HG02981 (cell line): ENCODE data around the gene GPR176.
A peak's percentile ranks its signal among the peaks of the same experiment; 100 is the strongest.

Experiments
- ATAC-seq: cut with Tn5 transposase; IDR thresholded peaks from one replicate; pipeline ENCODE4 v1.9.1; 2021; ENCODE audit warnings: mild to moderate bottlenecking, moderate library complexity; ENCODE audit not compliant: unreplicated experiment

GPR176 gene, protein sequence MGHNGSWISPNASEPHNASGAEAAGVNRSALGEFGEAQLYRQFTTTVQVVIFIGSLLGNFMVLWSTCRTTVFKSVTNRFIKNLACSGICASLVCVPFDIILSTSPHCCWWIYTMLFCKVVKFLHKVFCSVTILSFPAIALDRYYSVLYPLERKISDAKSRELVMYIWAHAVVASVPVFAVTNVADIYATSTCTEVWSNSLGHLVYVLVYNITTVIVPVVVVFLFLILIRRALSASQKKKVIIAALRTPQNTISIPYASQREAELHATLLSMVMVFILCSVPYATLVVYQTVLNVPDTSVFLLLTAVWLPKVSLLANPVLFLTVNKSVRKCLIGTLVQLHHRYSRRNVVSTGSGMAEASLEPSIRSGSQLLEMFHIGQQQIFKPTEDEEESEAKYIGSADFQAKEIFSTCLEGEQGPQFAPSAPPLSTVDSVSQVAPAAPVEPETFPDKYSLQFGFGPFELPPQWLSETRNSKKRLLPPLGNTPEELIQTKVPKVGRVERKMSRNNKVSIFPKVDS

DNA sequence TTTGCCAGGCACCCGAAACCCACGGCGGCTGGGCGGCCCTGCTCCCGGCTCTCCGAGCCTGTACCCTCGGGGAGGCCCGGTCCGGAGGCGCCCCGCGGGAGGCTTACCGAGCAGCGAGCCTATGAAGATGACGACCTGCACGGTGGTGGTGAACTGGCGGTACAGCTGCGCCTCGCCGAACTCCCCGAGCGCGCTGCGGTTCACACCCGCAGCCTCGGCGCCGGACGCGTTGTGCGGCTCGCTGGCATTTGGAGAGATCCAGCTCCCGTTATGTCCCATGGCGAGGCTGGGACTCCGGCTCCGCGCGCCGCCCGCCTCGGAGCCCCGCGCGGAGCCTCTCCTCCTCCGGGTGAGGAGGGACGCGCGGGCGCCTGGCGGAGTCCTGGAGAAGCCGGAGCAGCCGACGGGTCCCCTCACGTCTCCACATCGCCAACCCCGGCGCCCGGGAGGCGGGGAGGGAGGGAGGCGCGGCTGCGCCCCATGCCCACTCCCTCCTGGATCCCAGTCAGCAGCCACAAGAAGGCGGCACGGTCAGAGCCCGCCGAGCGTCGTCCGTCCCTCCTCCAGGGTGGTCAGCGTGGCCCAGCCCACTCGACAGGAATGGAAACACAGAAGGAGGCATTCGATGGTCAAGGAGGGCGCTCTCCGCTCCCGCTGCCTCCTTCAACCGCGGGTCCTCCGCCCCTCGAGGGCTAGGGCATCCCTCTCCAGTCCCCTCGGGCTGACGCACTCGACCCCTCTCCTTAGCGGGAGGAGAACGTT lies at the start of gene GPR176:
TSS of gene GPR176 (minus strand) at position 519 of the 762 bp plus-strand sequence. CDS start at position 279, 240 bp downstream.
- ATAC-seq = no peak

DNA sequence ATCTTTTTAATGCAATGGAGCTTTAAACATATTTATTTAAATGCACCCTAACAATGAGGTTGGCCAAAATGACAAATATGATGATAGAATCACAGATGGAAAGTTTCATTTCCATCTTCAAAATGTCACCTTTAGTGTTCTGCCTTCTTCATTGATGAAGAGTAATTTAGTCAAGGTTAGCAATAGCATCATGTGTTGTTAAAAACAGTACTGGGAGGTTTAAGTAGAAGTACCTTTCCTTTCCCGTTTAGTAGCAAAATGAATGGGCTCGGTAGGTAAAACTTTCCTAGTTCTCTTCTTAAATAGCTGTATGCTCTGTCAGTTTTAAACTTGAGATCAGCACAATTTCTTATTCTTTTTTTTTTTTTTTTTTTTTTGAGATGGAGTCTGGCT lies 48.9 kb upstream of the GPR176 start:
- no peak for ATAC-seq

DNA sequence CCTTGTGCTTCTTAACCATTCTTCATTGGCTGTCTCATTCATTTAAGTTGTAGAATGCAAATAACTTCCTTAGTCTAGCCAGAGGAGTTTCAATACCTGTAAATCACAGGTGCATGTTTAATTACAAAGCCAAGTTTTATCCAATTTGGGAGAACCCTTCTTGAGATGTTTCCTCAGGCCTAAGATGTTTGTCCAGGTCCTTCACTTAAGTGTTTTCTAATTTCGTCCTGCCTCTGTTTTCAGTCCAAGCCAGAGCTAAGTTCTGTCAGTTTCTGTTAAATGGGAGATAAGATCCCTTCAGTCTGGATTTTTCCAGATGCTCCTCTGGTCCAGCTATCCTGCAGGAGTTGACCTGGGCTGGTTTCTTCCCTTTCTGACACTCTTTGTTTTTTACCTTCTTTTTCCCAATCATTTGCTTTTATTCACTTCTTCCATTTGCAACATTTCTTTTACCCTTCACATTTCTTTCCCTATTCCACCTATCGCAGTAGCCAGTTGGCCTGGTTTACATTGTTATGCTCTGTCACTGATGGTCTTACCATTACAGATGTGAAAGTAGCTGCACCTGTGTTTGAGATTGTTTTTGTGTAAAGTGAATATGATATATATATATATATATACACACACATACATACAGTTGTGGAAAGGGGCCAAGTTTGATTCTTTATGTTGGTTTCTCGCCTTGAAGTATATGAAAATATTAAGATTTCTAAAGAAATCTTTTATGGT lies 48.4 kb upstream of the GPR176 start:
- ATAC-seq = no peak

DNA sequence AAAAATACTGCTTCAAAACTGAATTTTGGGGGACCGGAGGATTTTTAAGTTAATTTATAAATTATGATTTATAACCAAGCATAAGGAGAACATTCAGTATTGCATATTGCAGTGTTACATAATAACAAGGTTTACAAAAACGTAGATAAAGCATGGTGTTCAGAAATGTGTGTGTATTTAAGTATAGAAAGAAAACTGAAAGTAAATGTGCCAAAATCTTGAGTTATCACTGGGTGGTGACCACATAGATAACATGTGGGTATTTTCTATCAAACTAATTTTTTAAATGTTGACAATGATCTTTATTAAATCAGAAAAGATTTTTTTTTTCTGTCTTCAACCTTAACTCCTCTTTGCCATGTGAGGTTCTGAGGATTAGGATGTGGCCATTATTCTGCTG lies 46.5 kb upstream of the GPR176 start:
- no peak for ATAC-seq

DNA sequence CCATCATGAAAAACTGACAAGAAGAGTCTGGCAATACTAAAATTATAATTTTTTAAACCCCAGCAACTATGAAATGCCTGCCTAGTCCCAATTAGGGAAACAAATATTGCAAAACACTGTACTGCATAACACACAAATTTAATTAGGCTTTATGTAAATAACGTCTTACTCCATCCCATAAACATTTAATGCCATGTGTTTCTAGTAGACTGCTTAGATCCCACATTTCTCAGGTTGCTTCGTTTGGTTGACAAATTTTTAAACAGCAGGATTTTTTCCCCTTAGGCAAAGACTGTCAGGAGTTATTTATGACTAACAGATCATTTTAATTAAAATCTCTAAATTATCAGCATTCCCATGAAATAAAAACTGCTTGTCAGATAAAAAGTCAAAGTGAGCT lies 43.7 kb upstream of the GPR176 start:
- ATAC-seq = no peak

DNA sequence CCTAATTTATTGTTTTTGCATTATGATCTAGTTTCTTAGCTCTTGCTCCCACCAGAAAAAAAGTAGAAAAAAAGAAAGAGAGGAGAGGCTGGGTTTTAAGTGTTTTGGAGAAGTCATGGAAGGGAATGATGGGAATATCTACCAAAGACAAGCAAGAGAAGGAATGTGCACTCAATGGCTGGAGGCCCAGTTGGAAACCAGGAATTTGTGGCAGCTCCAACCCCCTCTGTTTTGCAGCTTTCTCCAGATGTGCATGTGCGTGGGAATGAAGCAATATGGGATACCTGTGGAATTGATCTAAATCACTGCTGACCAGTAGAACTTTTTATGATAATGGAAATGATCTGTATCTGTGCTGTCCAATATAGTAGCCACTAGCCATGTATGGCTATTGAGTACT lies 41.0 kb upstream of the GPR176 start:
- ATAC-seq = no peak

DNA sequence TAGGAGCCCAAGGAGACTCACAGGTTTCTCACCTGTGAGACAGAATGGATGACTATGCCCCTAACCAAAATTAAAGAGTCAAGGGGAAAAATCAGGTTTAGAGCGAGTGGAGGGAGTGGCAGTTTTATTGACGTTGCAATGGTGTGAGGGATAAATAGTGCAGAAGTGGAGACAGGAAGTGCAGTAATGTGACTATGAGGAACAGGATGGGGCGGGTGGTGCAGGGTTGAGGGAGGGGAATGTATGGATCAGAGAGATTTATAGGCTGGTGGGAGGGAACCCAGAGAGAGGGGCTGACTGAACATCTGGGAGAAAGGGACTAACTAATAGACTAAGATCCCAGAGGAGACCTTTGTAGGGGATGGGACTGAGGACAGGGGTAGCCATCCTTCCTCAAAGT lies 40.3 kb upstream of the GPR176 start:
- no peak for ATAC-seq

DNA sequence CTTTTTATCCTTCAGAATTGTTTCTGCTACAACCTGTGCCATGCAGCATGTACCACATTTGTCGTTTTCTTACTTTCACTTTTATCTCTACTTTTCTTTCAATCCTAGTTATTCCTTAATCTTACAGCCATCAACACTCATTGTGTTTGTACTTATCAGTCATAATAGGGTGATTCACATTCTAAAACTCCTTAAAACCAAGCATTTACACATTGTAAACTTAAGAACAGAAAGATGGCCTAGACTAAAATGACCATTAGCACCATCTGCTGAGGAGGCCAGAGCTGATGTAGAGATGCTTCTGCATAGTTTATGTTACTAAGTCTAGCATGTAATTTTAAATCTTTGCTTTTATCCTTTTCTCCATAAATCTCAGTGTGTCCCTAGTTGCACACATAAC lies 39.3 kb upstream of the GPR176 start:
- ATAC-seq = no peak

DNA sequence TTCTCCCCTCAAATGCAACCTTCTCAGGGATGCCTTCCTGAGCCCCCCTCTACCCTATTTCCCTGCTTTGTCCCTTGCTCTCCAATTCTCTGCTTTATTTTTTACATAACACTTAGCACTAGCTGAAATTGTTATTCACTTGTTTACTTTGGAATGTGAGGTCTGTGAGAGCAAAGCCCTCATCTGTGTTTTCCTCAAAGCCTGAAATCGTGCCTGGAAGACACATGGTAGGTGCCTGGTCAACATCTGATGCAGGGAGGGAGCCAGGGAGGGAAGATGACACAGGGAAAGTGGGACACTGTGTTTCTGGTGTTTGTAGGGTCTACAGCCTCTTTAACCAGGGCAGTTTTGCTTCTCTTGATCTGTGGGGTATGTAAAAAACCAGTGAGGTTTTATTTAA lies 37.4 kb upstream of the GPR176 start:
- no peak for ATAC-seq

DNA sequence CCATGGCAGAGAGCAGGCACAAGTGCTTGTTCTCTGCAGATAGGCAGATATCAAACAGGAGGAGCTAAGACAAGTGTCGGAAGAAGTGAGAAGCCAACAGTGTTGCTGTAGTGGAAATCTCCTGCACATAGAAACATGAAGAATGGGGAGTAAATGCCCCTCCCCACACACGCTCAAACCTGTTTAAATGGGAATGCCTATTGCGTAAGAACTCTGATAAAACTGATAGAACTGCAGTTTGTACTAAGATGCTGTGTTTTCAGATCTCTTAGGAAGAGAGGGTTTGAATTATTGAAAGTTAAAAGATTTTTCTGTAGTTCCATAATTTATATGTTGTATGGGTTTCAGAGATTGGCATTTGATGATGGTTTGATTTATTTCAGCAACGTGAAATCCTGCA lies 33.5 kb upstream of the GPR176 start:
- ATAC-seq = no peak

DNA sequence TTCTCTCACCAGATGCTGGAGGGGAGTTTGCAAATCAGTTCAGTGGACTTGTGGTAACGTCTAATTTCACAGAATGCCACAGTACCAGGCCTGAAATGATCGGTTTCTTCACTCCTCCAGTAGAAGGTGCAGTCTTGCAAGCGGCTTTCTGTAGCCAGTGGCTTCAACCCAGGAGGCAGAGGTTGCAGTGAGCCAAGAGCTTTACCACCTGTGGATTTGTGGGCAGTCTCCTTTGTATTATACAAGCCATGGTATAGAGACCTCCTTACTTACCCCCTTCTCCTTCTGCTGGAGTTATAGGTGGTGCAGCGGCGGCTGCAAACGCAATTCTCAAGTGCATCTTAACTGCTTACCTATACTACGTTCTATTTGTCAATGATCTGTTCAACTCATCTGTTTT lies 31.5 kb upstream of the GPR176 start:
- ATAC-seq = no peak

DNA sequence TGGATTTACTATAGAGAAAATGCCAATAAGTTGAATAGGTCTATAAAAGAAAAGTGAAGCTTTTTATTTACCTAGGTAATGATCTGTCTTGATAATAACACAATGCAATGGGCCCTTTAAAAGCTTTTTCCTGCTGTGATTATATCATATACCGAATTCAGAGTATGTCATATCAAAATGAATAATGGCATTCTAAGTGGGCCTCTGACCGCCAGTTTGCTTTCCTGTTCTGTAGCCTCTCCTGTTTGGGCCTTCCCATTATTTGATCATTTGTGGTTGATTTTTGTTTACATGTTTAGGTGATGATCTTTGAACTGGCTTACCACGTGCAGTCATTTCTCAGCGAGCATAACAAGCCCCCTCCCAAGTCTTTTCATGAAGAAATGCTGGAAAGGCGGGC lies 28.8 kb upstream of the GPR176 start:
- ATAC-seq = no peak

DNA sequence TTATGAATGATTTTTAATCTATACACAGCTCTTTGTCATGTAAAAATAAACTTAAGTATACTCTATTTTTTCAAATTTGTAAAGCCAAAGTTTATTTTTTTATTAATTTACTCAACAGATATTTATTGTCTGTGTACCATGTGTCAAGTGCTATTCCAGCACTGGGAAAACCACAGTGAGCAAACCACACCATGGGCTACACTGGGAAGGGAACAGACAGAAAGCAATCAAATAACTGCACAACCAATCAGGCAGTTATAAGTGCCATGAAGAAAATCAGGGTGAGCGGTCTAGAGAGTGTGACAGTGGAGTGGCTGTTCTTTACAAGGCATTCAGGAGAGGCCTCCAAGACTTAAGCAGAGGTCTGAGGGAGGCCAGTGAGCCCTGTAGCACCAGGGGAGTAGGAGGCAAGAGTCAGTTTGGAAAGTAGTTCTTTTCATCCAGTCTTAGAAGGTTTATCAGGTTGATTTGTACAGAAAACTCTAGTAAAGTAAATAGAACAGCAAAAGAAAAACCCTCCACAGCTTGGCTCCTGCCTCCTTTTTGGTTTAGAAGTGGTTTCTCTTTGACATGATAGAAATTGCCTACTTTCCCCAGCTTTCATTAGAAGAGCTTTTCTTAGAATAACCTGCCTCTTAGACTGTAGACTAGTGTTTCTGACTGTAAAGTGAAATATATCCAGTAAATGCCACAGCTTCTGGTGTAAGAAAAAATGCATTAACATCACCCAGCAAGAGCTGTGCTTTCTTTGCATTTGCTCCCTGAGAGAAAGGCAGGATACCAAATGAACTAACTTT lies 27.5 kb upstream of the GPR176 start:
- no peak for ATAC-seq

DNA sequence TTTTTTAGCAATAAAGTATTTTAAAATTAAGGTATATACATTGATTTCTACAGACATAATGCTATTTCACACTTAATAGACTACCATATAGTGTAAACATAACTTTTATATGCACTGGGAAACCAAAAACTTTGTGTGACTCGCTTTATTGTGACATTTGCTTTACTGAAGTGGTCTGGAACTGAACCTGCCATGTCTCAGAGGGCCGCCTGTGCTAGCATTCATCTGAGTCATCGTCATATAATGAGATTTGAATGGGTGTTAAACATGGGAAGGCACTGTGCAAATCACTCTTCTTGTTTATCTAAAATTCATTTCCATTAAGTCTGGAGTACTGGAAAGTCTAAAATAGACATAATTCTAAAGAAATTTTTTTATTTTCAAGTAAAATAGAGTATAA lies 26.8 kb upstream of the GPR176 start:
- ATAC-seq = no peak

DNA sequence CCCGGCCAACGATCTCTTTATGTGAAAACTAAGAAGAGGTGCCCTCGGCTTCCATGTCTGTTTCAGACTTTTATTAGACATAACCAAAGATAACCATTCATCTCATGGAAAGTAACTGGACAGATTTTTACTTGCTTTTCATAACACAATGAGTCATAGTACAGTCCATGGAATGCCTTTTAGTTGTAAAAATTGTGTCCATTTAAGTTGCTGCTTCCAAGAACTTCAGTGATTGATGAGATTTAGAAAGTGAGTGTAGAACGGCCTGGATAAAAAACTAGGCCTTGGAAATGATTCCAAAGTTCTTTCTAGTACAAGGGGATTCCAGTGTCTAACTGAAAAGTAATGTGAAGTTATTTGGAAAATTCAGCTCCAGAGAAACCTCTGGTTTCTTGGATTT lies 24.7 kb upstream of the GPR176 start:
- ATAC-seq = no peak

DNA sequence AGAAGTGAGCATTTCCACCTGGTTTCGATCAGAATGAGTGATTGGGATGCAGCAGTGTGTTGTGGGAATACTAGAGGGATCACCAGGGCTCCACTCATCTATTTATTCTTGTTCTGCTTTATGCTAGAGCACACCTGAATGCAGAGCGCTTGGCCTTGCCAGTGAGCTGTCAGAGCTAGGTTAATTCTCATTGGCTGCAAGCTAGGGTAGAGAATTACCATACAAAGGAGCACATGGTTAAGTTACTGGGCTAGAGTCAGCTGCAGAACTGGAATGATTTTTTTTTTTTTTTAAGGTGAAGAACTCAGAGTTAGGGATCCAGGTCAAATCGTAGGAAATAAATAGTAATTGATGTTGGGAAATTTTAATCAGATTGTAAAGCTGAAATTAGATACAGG lies 22.7 kb upstream of the GPR176 start:
- no peak for ATAC-seq

DNA sequence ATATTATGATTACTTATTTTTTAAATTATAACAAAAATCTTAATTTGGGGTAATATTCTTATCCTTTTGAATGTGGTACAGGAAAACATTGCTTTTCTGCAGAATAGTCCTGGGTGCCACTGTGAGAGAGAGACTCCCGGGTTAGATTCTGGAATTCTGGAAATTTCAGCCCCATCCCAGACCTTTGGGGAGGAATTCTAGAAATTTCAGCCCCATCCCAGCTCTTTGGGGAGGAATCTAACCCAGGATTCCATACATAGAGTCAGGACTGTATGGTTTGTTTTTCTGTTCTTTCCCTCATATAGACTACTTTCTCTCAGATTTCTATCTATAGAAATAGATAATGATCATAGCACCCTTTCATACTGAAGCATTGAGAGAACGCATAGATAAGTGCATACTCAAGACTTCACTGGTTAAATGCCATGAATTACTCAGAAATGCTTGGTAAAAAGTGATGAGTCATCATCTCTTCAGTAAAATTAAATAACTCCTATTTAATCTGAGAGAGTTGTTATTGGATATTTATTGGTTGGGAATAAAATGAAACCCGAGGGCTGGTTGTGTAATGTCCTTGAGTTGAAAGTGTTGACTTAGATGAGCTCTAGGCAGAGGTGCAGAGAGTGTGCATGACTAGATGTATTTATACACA lies 22.2 kb upstream of the GPR176 start:
- no peak for ATAC-seq

DNA sequence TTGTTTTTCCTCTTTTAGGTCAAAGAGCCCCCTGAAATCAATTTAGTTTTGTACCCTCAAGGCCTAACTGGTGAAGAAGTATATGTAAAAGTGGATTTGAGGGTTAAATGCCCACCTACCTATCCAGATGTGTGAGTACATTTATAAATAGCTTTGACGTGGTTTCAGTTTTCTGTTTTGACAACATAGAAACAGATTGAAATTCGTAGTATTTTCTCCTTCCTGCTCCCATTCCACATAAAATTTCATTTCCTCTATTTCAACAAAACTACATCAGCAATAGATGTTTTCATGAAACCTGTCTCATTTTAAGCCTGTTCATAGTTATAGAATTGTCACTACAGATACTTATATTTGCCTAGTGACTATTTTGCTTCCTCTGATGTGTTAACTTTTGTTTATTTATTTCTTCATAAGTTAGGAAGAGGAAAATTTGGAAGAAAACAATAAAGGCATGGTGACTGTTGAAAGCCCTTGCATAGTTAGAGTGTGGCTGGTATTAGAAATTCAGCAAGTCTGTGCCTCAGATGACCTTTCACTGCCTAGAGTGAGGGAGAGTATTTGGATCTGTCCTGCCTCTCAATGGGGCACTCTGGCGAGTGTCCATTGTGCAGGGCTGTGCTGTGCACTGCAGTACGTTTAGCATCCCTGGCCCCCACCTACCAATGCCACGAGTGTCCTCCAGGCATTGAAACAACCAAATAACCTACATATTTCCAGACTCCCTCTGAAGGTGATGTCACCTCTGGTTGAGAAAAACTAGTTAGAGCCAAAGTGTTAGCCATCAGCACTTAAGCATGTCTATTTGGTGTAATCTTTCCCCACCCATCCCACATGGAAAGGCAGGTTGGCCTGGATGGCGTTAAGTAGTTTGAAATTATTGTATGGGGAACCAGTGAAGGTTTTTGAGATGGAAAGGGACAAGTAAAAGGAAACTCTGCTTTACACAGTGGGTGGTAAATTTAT lies 19.7 kb upstream of the GPR176 start:
- ATAC-seq = peak; percentile 59

DNA sequence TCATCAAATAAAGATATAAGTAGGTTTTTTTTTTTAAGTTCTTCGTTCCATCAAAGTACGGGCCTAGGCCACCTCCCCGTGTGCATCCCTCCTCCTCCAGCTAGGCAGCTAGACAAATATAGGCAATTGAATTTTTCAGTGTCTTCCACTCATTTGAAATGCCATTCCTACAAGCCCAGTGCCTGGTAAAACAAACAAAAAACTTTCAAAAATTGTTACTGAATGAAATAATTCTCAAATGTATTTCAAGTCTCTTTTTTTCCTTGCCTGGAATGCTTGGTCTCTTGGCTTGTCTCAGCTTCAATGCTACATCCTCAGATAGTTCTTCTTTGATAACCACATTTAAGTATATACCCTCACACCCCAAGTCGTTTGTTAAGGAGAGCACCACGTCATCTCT lies 17.6 kb upstream of the GPR176 start:
- no peak for ATAC-seq
